B cell (primary cell): ENCODE results near the gene GPC5.

Experiments
- CTCF ChIP-seq: fragments of 200-600 bp; IDR thresholded peaks from one replicate; pipeline ENCODE4 v1.8.0; 2022; ENCODE audit warnings: antibody characterized with exemption, mild to moderate bottlenecking
- EZH2 ChIP-seq: IDR thresholded peaks from 2 replicates; pipeline ENCODE4 v1.6.1; 2012; ENCODE audit warnings: borderline replicate concordance, low read depth, mild to moderate bottlenecking, moderate library complexity, low read length; ENCODE audit not compliant: insufficient read depth, poor library complexity, severe bottlenecking

GRCh38 chr13:91467236-91467635 is 68.8 kb downstream of the GPC5 start:
- TF ChIP-seq CTCF (no peak), EZH2 (no peak)
